NCI-H2107 treated with DMSO at 0.1 percent for 48 hours (cell line): Measurements from ENCODE around the gene TGIF2LY.
"Not testable (repeated sequence)": the region's sequence is repeated elsewhere in the genome, so short reads cannot be mapped to it uniquely, and the experiment has no call there.

Experiments
- DNase-seq: peaks from one replicate; lab custom pipeline; 2025; ENCODE audit not compliant: unreplicated experiment; lab: John Stamatoyannopoulos, UW

Gene TGIF2LY

DNA sequence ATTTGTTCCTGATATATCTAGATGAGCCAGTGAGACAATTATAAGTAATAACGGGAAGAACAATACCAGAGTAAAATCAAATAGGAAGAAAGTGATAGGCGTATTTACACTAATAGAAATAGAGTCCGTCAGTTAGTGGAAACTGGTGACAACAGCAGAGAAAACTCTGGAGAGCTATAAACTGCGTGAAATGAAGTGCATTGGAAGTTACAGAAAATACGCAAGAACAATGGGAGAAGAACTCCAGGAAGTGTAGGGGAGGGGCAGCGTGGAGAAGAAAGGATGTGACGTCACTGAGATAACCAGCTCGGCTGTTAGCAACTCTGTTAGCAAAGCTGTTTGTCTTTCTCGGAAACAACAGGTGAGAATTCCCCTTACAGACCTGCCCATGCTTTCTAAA lies at the start of gene TGIF2LY:
TSS of gene TGIF2LY (plus strand) at position 301 of the 400 bp plus-strand sequence. CDS start 178 bp downstream, outside the sequence.
- DNase-seq: not testable (repeated sequence)
